Inferior parietal cortex (tissue), 1 donor: ENCODE measurements around the gene FYN.
"Not testable (repeated sequence)": the region's sequence is repeated elsewhere in the genome, so short reads cannot be mapped to it uniquely, and the experiment has no call there.

Experiments used
- DNase-seq: peaks from one replicate; pipeline ENCODE4 v3.0.0-alpha.2; 2016; ENCODE audit errors: extremely low spot score

FYN gene

GRCh38 chr6:111789598-111789997 is 83.7 kb downstream of the FYN start:
- DNase-seq, result no peak

GRCh38 chr6:111788379-111789276 is 84.6 kb downstream of the FYN start:
- DNase-seq, result no peak

- not testable (repeated sequence) for DNase-seq
Observed at GRCh38 chr6:111786151-111786550, 87.1 kb downstream of the FYN start.

- no peak for DNase-seq
Observed at GRCh38 chr6:111784433-111784832, 88.8 kb downstream of the FYN start.

- DNase-seq, result no peak
Observed at GRCh38 chr6:111782887-111783466, 90.3 kb downstream of the FYN start.

GRCh38 chr6:111782192-111782809 is 91.0 kb downstream of the FYN start:
- no peak for DNase-seq

- DNase-seq, result no peak
Observed at GRCh38 chr6:111781041-111781708, 92.1 kb downstream of the FYN start.

- DNase-seq, result no peak
Observed at GRCh38 chr6:111780393-111780792, 92.9 kb downstream of the FYN start.

GRCh38 chr6:111779660-111780059 is 93.6 kb downstream of the FYN start:
- no peak for DNase-seq

GRCh38 chr6:111779031-111779430 is 94.2 kb downstream of the FYN start:
- DNase-seq, result no peak

GRCh38 chr6:111777357-111777756 is 95.9 kb downstream of the FYN start:
- DNase-seq, result no peak

GRCh38 chr6:111776236-111777221 is 96.7 kb downstream of the FYN start:
- no peak for DNase-seq

- no peak for DNase-seq
Observed at GRCh38 chr6:111775145-111775922, 97.9 kb downstream of the FYN start.

GRCh38 chr6:111774346-111774703 is 98.9 kb downstream of the FYN start:
- no peak for DNase-seq

GRCh38 chr6:111773501-111774345 is 99.5 kb downstream of the FYN start:
- DNase-seq, result no peak

- DNase-seq, result no peak
Observed at GRCh38 chr6:111772381-111772780, 100.9 kb downstream of the FYN start.

- DNase-seq, result no peak
Observed at GRCh38 chr6:111771629-111772028, 101.6 kb downstream of the FYN start.

GRCh38 chr6:111771094-111771432 is 102.2 kb downstream of the FYN start:
- no peak for DNase-seq

GRCh38 chr6:111770263-111771093 is 102.8 kb downstream of the FYN start:
- DNase-seq, result no peak
